Neural cell (in vitro differentiated cells): ENCODE measurements around the gene DEPDC5. TPM values are rescaled to one million over a fixed set of nuclear protein-coding genes. Genes with fewer than 3 reads are reported as not detected.

Experiments used
- H2AFZ ChIP-seq: fragments of 200-600, 300-800 bp; sonication (generic), shearing (Covaris generic); 2 replicates; pipeline ENCODE4 v1.6.0; 2014; ENCODE audit warnings: low read depth, mild to moderate bottlenecking, antibody characterized with exemption, low read length, moderate library complexity
- H3F3A ChIP-seq: fragments of 200-600 bp; shearing (Covaris generic); 2 replicates; pipeline ENCODE4 v1.6.1; 2016; ENCODE audit warnings: mild to moderate bottlenecking, moderate library complexity, mixed read lengths, antibody characterized with exemption, low read length; ENCODE audit not compliant: insufficient read depth, poor library complexity, severe bottlenecking
- H3K27ac ChIP-seq: fragments of 200-600, 300-800 bp; sonication (generic), shearing (Covaris generic); 2 replicates; pipeline ENCODE4 v1.5.1; 2014; ENCODE audit warnings: mild to moderate bottlenecking, low read length, moderate library complexity
- H3K27me3 ChIP-seq: fragments of 300-800, 200-600 bp; sonication (generic), shearing (Covaris generic); 2 replicates; pipeline ENCODE4 v1.6.0; 2014; ENCODE audit warnings: mild to moderate bottlenecking, low read depth, low read length, moderate library complexity; ENCODE audit not compliant: insufficient read depth
- H3K36me3 ChIP-seq: fragments of 300-800, 200-600 bp; sonication (generic), shearing (Covaris generic); 2 replicates; pipeline ENCODE4 v1.5.1; 2014; ENCODE audit warnings: mild to moderate bottlenecking, antibody characterized with exemption, low read length, moderate library complexity; ENCODE audit not compliant: insufficient read depth
- H3K4me2 ChIP-seq: fragments of 300-800, 200-600 bp; sonication (generic), shearing (Covaris generic); 2 replicates; pipeline ENCODE4 v1.6.0; 2014; ENCODE audit warnings: mild to moderate bottlenecking, low read length
- H3K4me3 ChIP-seq: fragments of 300-800, 200-600 bp; sonication (generic), shearing (Covaris generic); 2 replicates; pipeline ENCODE4 v1.5.1; 2014; ENCODE audit warnings: mild to moderate bottlenecking, low read length, moderate library complexity
- H3K79me2 ChIP-seq: fragments of 200-600 bp; shearing (Covaris generic); replicated peaks from 2 replicates; pipeline ENCODE4 v1.6.0; 2014; ENCODE audit warnings: mild to moderate bottlenecking, low read length, moderate library complexity; ENCODE audit not compliant: insufficient read depth
- H3K9ac ChIP-seq: fragments of 300-800, 200-600 bp; sonication (generic), shearing (Covaris generic); 2 replicates; pipeline ENCODE4 v1.6.1; 2016; ENCODE audit warnings: mild to moderate bottlenecking, low read length, mixed read lengths
- H3K9me2 ChIP-seq: fragments of 200-600 bp; shearing (Covaris generic); 2 replicates; pipeline ENCODE4 v1.6.1; 2016; ENCODE audit warnings: mild to moderate bottlenecking, low read length, mixed read lengths; ENCODE audit not compliant: insufficient read depth
- H3K9me3 ChIP-seq: fragments of 200-600, 300-800 bp; sonication (generic), shearing (Covaris generic); 2 replicates; pipeline ENCODE4 v1.6.1; 2016; ENCODE audit warnings: mild to moderate bottlenecking, mixed run types, low read length, moderate library complexity, mixed read lengths
- H4K20me1 ChIP-seq: fragments of 200-600 bp; shearing (Covaris generic); 2 replicates; pipeline ENCODE4 v1.6.1; 2016; ENCODE audit warnings: mild to moderate bottlenecking, mixed run types; ENCODE audit not compliant: insufficient read depth
- EP300 ChIP-seq: fragments of 450-650 bp; conservative IDR thresholded peaks from 2 replicates; pipeline ENCODE4 v1.6.1; 2014; ENCODE audit warnings: antibody characterized with exemption, mild to moderate bottlenecking, moderate library complexity; ENCODE audit not compliant: poor library complexity, severe bottlenecking
- EZH2 ChIP-seq: fragments of 200-600, 300-800 bp; shearing (Covaris generic), sonication (generic); IDR thresholded peaks from 2 replicates; pipeline ENCODE4 v1.6.1; 2014; ENCODE audit warnings: antibody characterized with exemption, low read length, borderline replicate concordance, mild to moderate bottlenecking; ENCODE audit not compliant: insufficient read depth, poor library complexity, severe bottlenecking
- MXI1 ChIP-seq: fragments of 450-650 bp; conservative IDR thresholded peaks from 2 replicates; pipeline ENCODE4 v1.6.1; 2014; ENCODE audit warnings: antibody characterized with exemption, mild to moderate bottlenecking; ENCODE audit not compliant: poor library complexity, severe bottlenecking
- POLR2AphosphoS5 ChIP-seq: IDR thresholded peaks from 2 replicates; pipeline ENCODE4 v1.6.1; 2012
- RAD21 ChIP-seq: fragments of 450-650 bp; conservative IDR thresholded peaks from 2 replicates; pipeline ENCODE4 v1.6.1; 2014; ENCODE audit warnings: antibody characterized with exemption, mild to moderate bottlenecking, moderate library complexity
- SMC3 ChIP-seq: fragments of 450-650 bp; conservative IDR thresholded peaks from 2 replicates; pipeline ENCODE4 v1.6.1; 2014; ENCODE audit warnings: antibody characterized with exemption, mild to moderate bottlenecking, moderate library complexity; ENCODE audit not compliant: poor library complexity
- TAF1 ChIP-seq: IDR thresholded peaks from 2 replicates; pipeline ENCODE4 v1.6.1; 2012; ENCODE audit warnings: low read depth
- polyA plus RNA-seq: library from polyadenylated mRNA; depleted of rRNA; stranded (reverse); fragments of >200 nt; gene quantifications from 2 replicates; pipeline ENCODE4 v1.2.3, GENCODE V29; 2014
- TF ChIP-seq, protein P1 (sequence below): fragments of 450-650 bp; IDR thresholded peaks from 2 replicates; pipeline ENCODE4 v1.5.1; 2014; ENCODE audit warnings: antibody characterized with exemption, mild to moderate bottlenecking, moderate library complexity; ENCODE audit not compliant: poor library complexity, severe bottlenecking
- TF ChIP-seq, protein P2 (sequence below): IDR thresholded peaks from 2 replicates; pipeline ENCODE4 v1.6.1; 2012; ENCODE audit warnings: borderline replicate concordance

Gene DEPDC5
- polyA plus RNA-seq, 1 donor from 2014 or later: 11.3 TPM

DNA sequence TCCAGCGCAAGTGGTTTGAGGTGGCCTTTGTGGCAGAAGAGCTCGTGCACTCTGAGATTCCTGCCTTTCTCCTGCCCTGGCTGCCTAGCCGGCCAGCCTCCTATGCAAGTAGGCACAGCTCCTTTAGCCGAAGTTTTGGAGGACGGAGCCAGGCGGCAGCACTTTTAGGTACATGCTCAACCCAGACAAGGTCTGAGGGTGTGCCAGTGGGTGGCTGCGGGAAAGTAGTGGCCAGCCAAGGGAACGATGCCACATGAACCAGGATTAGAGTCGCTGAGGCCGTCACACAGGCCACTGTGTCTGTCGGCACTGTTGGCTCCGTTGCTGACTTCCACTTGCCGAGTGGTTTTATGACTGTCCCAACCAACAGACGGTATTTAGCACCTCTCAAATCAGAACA lies 125.8 kb downstream of the DEPDC5 start:
- H3K9me2 ChIP-seq: no peaks in the 10 kb centered on the region
- H2AFZ ChIP-seq: no peak overlapping the region
- no peaks in the 10 kb centered on the region for H4K20me1 ChIP-seq
- H3K9me3 ChIP-seq: no peaks in the 10 kb centered on the region
- H3K27me3 ChIP-seq: no peaks in the 10 kb centered on the region
- no peaks in the 10 kb centered on the region for H3K79me2 ChIP-seq
- no peaks in the 10 kb centered on the region for H3F3A ChIP-seq
- no peak for TF ChIP-seq SMC3
- TF ChIP-seq, protein P1, sequence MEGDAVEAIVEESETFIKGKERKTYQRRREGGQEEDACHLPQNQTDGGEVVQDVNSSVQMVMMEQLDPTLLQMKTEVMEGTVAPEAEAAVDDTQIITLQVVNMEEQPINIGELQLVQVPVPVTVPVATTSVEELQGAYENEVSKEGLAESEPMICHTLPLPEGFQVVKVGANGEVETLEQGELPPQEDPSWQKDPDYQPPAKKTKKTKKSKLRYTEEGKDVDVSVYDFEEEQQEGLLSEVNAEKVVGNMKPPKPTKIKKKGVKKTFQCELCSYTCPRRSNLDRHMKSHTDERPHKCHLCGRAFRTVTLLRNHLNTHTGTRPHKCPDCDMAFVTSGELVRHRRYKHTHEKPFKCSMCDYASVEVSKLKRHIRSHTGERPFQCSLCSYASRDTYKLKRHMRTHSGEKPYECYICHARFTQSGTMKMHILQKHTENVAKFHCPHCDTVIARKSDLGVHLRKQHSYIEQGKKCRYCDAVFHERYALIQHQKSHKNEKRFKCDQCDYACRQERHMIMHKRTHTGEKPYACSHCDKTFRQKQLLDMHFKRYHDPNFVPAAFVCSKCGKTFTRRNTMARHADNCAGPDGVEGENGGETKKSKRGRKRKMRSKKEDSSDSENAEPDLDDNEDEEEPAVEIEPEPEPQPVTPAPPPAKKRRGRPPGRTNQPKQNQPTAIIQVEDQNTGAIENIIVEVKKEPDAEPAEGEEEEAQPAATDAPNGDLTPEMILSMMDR: no peak
- TF ChIP-seq, protein P2, sequence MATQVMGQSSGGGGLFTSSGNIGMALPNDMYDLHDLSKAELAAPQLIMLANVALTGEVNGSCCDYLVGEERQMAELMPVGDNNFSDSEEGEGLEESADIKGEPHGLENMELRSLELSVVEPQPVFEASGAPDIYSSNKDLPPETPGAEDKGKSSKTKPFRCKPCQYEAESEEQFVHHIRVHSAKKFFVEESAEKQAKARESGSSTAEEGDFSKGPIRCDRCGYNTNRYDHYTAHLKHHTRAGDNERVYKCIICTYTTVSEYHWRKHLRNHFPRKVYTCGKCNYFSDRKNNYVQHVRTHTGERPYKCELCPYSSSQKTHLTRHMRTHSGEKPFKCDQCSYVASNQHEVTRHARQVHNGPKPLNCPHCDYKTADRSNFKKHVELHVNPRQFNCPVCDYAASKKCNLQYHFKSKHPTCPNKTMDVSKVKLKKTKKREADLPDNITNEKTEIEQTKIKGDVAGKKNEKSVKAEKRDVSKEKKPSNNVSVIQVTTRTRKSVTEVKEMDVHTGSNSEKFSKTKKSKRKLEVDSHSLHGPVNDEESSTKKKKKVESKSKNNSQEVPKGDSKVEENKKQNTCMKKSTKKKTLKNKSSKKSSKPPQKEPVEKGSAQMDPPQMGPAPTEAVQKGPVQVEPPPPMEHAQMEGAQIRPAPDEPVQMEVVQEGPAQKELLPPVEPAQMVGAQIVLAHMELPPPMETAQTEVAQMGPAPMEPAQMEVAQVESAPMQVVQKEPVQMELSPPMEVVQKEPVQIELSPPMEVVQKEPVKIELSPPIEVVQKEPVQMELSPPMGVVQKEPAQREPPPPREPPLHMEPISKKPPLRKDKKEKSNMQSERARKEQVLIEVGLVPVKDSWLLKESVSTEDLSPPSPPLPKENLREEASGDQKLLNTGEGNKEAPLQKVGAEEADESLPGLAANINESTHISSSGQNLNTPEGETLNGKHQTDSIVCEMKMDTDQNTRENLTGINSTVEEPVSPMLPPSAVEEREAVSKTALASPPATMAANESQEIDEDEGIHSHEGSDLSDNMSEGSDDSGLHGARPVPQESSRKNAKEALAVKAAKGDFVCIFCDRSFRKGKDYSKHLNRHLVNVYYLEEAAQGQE: no peak
- no peak for TF ChIP-seq POLR2AphosphoS5
- no peak overlapping the region for H3K4me3 ChIP-seq
- peaks cover 4% of the 10 kb centered on the region for H3K36me3 ChIP-seq
- no peak overlapping the region for H3K27ac ChIP-seq
- H3K9ac ChIP-seq: no peak overlapping the region
- no peak overlapping the region for H3K4me2 ChIP-seq

DNA sequence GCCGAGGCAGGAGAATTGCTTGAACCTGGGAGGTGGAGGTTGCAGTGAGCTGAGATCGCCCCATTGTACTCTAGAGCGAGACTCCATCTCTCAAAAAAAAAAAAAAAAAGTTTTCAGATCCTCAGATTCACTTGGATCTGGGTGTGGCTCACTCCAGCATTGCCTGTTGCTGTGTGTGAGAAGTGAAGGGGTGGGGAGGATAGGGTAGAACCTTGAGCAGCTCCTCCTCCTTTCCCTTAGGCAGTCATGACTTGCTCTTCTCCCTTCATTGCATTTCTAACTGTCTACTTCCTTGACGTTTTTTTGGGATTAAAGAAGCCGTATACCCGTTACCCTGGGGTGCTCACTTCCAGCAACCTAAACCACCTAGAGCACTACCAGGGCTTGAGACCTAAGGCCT lies 127.4 kb downstream of the DEPDC5 start:
- H3F3A ChIP-seq: no peaks in the 10 kb centered on the region
- H3K9me2 ChIP-seq: no peaks in the 10 kb centered on the region
- no peak overlapping the region for H3K4me2 ChIP-seq
- H3K9me3 ChIP-seq: no peaks in the 10 kb centered on the region
- H3K27me3 ChIP-seq: no peaks in the 10 kb centered on the region
- H3K79me2 ChIP-seq: no peaks in the 10 kb centered on the region
- no peaks in the 10 kb centered on the region for H4K20me1 ChIP-seq
- H3K4me3 ChIP-seq: no peak overlapping the region
- H3K27ac ChIP-seq: no peak overlapping the region
- H3K9ac ChIP-seq: no peak overlapping the region
- TF ChIP-seq MXI1 (no peak), EZH2 (no peak), RAD21 (no peak), TAF1 (no peak), SMC3 (no peak), EP300 (no peak), POLR2AphosphoS5 (no peak)
- TF ChIP-seq, protein P2: no peak
- TF ChIP-seq, protein P1: no peak
- H2AFZ ChIP-seq: no peak overlapping the region
- H3K36me3 ChIP-seq: peaks cover 4% of the 10 kb centered on the region
